ENCODE measurements around the gene RXFP2.

RXFP2 gene

GRCh38 chr13:31835932-31836331 lies 96.6 kb downstream of the RXFP2 start:
- DNase-seq, result no peak

GRCh38 chr13:31843044-31843443 lies 103.7 kb downstream of the RXFP2 start:
- DNase-seq, result no peak

GRCh38 chr13:31846182-31846938 lies 107.0 kb downstream of the RXFP2 start:
- DNase-seq, result peak in 2 of 6 experiments; percentile 9 to 19

GRCh38 chr13:31846961-31847752 lies 107.8 kb downstream of the RXFP2 start:
- DNase-seq, result no peak

DNA sequence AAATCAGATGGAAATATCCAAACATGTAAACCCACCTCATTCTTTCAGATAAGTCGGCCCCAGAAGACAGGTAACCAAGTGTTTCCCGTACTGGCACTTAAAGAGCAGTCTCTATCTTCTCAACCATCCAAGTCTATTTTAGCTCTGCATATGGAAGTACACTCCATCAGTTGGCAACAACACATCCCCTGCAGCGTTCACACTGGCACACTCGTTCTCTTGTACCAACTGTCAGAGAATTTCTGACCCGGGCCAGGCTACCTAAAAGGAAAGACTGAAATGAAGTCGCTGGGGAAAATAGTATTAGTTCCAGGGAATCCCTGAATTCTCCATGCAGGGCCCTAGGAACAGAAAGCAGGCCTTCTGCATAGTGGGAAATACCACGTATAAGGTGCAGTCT lies 109.3 kb downstream of the RXFP2 start:
- DNase-seq, result no peak

GRCh38 chr13:31849206-31849605 lies 109.9 kb downstream of the RXFP2 start:
- no peak for DNase-seq

DNA sequence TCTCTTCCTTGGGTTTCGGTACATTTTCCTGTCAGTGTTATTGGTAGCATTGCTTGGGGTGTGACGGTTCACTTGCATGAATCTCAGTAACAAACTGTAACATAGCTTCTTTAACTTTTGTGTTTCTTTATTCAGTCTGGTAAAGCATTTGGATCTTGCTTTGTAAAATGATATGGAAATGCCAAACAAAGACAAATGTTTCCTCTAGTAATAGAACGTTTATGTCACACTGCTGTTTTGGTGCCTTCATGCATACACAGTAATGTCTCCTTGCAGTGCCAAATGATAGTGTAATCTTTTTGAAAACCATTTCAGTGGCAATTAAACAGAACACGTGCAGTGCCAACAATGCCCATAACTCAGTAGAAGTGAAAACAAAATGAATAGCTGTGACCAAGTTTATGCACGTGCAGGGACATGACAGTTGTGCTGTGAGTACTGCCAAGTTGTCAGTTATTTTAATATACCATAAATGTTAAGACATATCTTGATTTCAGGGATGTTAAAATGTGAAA lies 110.8 kb downstream of the RXFP2 start:
- DNase-seq, result no peak

DNA sequence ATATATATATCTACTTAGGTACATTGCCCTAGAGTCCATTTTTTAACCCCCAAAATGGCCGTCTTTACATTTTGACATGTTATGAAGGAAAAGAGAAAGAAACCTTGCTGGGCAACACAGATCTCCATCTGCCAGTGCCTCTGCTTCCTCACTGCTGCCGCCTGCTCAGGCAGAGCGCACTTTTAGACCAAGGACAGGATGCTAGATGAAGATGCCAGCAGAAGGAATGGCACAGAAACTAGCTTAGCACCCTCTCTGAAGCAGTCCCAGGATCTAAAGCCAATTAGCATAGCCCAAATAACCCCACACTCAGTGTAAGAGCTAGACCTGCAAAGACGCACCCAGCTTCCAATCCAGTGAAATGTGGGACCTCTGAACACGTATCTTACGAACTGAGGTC lies 111.9 kb downstream of the RXFP2 start:
- DNase-seq, result no peak

Measured in stimulated activated naive CD4-positive, alpha-beta T cell (primary cell).